ENCODE data around the gene BLVRA.
"Not testable (repeated sequence)": the region's sequence is repeated elsewhere in the genome, so short reads cannot be mapped to it uniquely, and the experiment has no call there.

The BLVRA gene

DNA sequence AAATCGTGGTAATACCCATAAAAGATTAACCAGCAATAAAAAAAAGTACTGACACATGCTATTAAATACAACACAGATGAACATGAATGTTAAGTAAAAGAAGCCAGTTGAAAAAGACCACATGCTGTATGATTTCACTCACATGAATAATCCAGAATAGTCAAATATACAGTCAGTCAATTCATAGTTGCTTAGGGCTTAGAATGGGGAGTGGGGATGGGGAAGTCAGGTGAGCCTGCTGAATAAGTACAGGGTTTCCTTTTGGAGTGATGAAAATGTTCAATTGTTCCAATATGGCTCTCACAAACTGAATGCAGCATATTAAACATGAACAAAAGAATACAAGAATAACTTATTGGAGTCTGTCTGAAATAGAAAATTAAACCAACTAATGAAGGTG is 31.0 kb upstream of the BLVRA start:
- Histone ChIP-seq H2AFZ (ENCODE audit: low read depth, low read length, severe bottlenecking) (no peak overlapping the region), H3K79me2 (ENCODE audit: insufficient read depth, low read length) (peaks cover 69% of the 10 kb centered on the region), H3K9ac (ENCODE audit: low read length) (no peak overlapping the region), H3K9me3 (ENCODE audit: insufficient read depth, low read length) (no peaks in the 10 kb centered on the region), H3K4me3 (ENCODE audit: insufficient read depth, low read length, poor library complexity, severe bottlenecking) (peak overlapping the region; percentile 13), H3F3A (ENCODE audit: insufficient read depth) (no peaks in the 10 kb centered on the region; the same call in 1 of the 2 replicates), H3K27me3 (ENCODE audit: low read length) (no peaks in the 10 kb centered on the region), H3K27ac (ENCODE audit: low read depth, low read length) (no peak overlapping the region), H4K20me1 (ENCODE audit: low read depth, low read length) (no peaks in the 10 kb centered on the region), H3K36me3 (ENCODE audit: low read length) (no peaks in the 10 kb centered on the region), H3K4me2 (ENCODE audit: low read depth, low read length, poor library complexity, severe bottlenecking) (peak overlapping the region; percentile 95), H3K9me2 (replicated peaks; ENCODE audit: insufficient read depth, low read length) (no peaks in the 10 kb centered on the region)
- TF ChIP-seq EZH2phosphoT487 (conservative IDR thresholded peaks at IDR 0.05; ENCODE audit: low read length), result no peak
- TF ChIP-seq, protein P1, sequence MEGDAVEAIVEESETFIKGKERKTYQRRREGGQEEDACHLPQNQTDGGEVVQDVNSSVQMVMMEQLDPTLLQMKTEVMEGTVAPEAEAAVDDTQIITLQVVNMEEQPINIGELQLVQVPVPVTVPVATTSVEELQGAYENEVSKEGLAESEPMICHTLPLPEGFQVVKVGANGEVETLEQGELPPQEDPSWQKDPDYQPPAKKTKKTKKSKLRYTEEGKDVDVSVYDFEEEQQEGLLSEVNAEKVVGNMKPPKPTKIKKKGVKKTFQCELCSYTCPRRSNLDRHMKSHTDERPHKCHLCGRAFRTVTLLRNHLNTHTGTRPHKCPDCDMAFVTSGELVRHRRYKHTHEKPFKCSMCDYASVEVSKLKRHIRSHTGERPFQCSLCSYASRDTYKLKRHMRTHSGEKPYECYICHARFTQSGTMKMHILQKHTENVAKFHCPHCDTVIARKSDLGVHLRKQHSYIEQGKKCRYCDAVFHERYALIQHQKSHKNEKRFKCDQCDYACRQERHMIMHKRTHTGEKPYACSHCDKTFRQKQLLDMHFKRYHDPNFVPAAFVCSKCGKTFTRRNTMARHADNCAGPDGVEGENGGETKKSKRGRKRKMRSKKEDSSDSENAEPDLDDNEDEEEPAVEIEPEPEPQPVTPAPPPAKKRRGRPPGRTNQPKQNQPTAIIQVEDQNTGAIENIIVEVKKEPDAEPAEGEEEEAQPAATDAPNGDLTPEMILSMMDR (IDR thresholded peaks at IDR 0.05; ENCODE audit: insufficient read depth, low read length, poor library complexity, severe bottlenecking), result no peak

DNA sequence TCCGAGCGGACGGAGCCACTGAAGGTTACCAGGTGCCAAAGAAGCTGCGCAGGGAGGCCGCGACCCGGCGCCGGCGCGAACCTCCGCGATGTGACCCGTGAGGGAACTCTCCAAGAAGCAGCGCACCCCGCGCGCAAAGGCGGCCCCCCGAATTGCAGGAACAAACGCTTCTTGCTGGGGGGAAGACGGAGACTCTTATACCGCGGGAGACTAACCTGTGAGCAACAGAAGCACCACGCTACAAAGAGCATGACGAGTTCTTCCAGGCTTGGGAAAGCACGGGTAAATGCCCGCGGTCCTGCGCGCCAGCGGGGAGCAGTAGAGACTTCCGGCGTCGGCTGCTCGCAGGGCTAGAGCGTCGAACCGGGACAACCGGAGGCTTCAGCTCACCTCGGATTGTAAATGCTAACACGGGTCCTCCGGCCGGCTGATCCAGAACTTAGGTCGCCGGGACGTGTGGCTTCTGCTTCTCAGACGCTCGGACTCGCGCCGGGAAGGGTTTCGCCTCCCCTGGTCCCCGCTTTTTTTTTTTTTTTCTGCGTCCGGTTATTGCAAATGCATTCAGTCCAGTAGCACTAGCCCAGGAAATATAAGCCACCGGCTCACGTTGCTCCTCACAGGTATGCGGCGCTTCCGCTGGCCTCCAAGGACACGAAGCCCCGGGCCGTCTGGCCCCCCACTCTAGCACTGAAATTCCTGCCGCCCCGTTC is 29.1 kb upstream of the BLVRA start, which contains the start of gene COA1:
Gene COA1, minus strand, starts transcription at position 310 of the 710 bp plus-strand sequence. CDS start 80,909 bp downstream, outside the sequence.
- Histone ChIP-seq H3K27ac (ENCODE audit: low read depth, low read length) (peak within 1 kb of the TSS; percentile 61), H4K20me1 (ENCODE audit: low read depth, low read length) (no peaks in the 10 kb centered on the region), H3K4me2 (ENCODE audit: low read depth, low read length, poor library complexity, severe bottlenecking) (peak within 1 kb of the TSS; percentile 95), H3K27me3 (ENCODE audit: low read length) (no peaks in the 10 kb centered on the region), H3K79me2 (ENCODE audit: insufficient read depth, low read length) (peaks cover 50% of the 10 kb centered on the region), H3K9ac (ENCODE audit: low read length) (peak within 1 kb of the TSS; percentile 73), H2AFZ (ENCODE audit: low read depth, low read length, severe bottlenecking) (peak within 1 kb of the TSS; percentile 99), H3F3A (ENCODE audit: insufficient read depth) (no peaks in the 10 kb centered on the region; the same call in 1 of the 2 replicates), H3K9me2 (replicated peaks; ENCODE audit: insufficient read depth, low read length) (no peaks in the 10 kb centered on the region), H3K36me3 (ENCODE audit: low read length) (no peaks in the 10 kb centered on the region), H3K4me3 (ENCODE audit: insufficient read depth, low read length, poor library complexity, severe bottlenecking) (peak within 1 kb of the TSS; percentile 86), H3K9me3 (ENCODE audit: insufficient read depth, low read length) (no peaks in the 10 kb centered on the region)
- TF ChIP-seq, protein P1 (IDR thresholded peaks at IDR 0.05; ENCODE audit: insufficient read depth, low read length, poor library complexity, severe bottlenecking), result no peak
- no peak for TF ChIP-seq EZH2phosphoT487 (conservative IDR thresholded peaks at IDR 0.05; ENCODE audit: low read length)

DNA sequence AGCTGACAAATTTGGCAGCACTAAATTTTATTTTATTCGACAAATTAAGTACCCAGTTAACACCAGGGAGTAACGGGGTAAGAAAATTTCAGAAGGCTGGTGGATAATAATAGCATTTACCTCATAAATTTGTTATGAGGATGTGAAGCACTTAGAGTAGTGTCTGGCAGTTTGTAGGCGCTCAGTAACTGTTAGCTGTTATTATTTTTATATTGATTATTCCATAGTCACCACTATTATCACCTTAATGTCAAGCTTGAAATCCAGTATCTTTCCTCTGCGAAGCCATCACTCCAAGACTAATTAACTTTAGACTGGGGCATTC is 28.6 kb upstream of the BLVRA start:
- no peaks in the 10 kb centered on the region for H3K9me3 ChIP-seq (ENCODE audit: insufficient read depth, low read length)
- no peaks in the 10 kb centered on the region for H3K9me2 ChIP-seq (replicated peaks; ENCODE audit: insufficient read depth, low read length)
- peak overlapping the region; percentile 95 for H3K4me2 ChIP-seq (ENCODE audit: low read depth, low read length, poor library complexity, severe bottlenecking)
- H3K36me3 ChIP-seq (ENCODE audit: low read length), result no peaks in the 10 kb centered on the region
- peak overlapping the region; percentile 86 for H3K4me3 ChIP-seq (ENCODE audit: insufficient read depth, low read length, poor library complexity, severe bottlenecking)
- H3K79me2 ChIP-seq (ENCODE audit: insufficient read depth, low read length), result peaks cover 45% of the 10 kb centered on the region
- no peaks in the 10 kb centered on the region; the same call in 1 of the 2 replicates for H3F3A ChIP-seq (ENCODE audit: insufficient read depth)
- no peaks in the 10 kb centered on the region for H3K27me3 ChIP-seq (ENCODE audit: low read length)
- peak overlapping the region; percentile 73 for H3K9ac ChIP-seq (ENCODE audit: low read length)
- H4K20me1 ChIP-seq (ENCODE audit: low read depth, low read length), result no peaks in the 10 kb centered on the region
- H3K27ac ChIP-seq (ENCODE audit: low read depth, low read length), result peak overlapping the region; percentile 61; the same call in 1 of the 2 replicates
- TF ChIP-seq, protein P1 (IDR thresholded peaks at IDR 0.05; ENCODE audit: insufficient read depth, low read length, poor library complexity, severe bottlenecking), result no peak
- no peak for TF ChIP-seq EZH2phosphoT487 (conservative IDR thresholded peaks at IDR 0.05; ENCODE audit: low read length)
- H2AFZ ChIP-seq (ENCODE audit: low read depth, low read length, severe bottlenecking), result peak overlapping the region; percentile 99

DNA sequence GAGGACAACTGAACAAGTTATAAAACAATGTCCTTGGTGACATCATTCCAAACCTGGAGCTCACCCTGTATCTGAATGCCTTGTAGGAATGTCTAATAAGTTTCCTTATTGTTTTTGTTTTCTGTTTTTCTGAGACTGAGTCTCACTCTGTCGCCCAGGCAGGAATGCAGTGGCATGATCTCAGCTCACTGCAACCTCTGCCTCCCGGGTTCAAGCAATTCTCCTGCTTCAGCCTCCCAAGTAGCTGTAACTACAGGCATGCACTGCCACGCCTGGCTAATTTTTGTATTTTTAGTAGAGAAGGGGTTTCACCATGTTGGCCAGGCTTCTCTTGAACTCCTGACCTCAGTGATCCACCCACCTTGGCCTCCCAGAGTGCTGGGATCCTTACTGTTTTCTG is 27.0 kb upstream of the BLVRA start:
- not testable (repeated sequence) for H3K4me2 ChIP-seq (ENCODE audit: low read depth, low read length, poor library complexity, severe bottlenecking); H3K27me3 ChIP-seq (ENCODE audit: low read length); H3K9ac ChIP-seq (ENCODE audit: low read length); H3K27ac ChIP-seq (ENCODE audit: low read depth, low read length); H3K36me3 ChIP-seq (ENCODE audit: low read length); H2AFZ ChIP-seq (ENCODE audit: low read depth, low read length, severe bottlenecking); H4K20me1 ChIP-seq (ENCODE audit: low read depth, low read length); H3K9me3 ChIP-seq (ENCODE audit: insufficient read depth, low read length); H3F3A ChIP-seq (ENCODE audit: insufficient read depth); H3K9me2 ChIP-seq (replicated peaks; ENCODE audit: insufficient read depth, low read length); H3K4me3 ChIP-seq (ENCODE audit: insufficient read depth, low read length, poor library complexity, severe bottlenecking)
- H3K79me2 ChIP-seq (ENCODE audit: insufficient read depth, low read length), result peaks cover 29% of the 10 kb centered on the region

DNA sequence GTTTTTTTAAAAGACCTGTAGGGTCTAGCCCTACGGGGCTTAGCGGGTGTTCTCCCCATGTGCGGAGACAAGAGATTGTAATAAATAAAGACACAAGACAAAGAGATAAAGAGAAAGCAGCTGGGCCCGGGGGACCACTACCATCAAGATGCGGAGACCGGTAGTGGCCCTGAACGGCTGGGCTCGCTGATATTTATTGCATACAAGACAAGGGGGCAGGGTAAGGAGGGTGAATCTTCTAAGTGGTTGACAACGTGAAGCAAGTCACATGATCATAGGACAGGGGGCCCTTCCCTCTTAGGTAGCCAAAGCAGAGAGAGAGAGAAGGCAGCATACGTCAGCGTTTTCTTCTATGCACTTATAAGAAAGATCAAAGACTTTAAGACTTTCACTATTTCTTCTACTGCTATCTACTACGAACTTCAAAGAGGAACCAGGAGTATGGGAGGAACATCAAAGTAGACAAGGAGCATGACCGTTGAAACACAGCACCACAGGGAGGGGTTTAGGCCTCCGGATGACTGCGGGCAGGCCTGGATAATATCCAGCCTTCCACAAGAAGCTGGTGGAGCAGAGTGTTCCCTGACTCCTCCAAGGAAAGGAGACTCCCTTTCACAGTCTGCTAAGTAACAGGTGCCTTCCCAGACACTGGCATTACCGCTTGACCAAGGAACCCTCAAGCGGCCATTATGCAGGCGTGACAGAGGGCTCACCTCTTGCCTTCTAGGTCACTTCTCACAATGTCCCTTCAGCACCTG is 23.7 kb upstream of the BLVRA start:
- H3K79me2 ChIP-seq (ENCODE audit: insufficient read depth, low read length); H3K36me3 ChIP-seq (ENCODE audit: low read length); H3K27ac ChIP-seq (ENCODE audit: low read depth, low read length); H3F3A ChIP-seq (ENCODE audit: insufficient read depth); H3K27me3 ChIP-seq (ENCODE audit: low read length); H2AFZ ChIP-seq (ENCODE audit: low read depth, low read length, severe bottlenecking); H3K9me2 ChIP-seq (replicated peaks; ENCODE audit: insufficient read depth, low read length); H3K9ac ChIP-seq (ENCODE audit: low read length); H3K4me3 ChIP-seq (ENCODE audit: insufficient read depth, low read length, poor library complexity, severe bottlenecking); H3K9me3 ChIP-seq (ENCODE audit: insufficient read depth, low read length); H3K4me2 ChIP-seq (ENCODE audit: low read depth, low read length, poor library complexity, severe bottlenecking); H4K20me1 ChIP-seq (ENCODE audit: low read depth, low read length): not testable (repeated sequence)

Data from SU-DHL-6 (cell line).